Endothelial cell of umbilical vein (primary cell): Measurements from ENCODE around the gene SMARCC2. TPM values are rescaled to one million over a fixed set of nuclear protein-coding genes. Genes with fewer than 3 reads are reported as not detected.

ENCODE experiments used
- BruUV-seq: library from RNA; stranded (reverse); fragments of 400-500 nt; replicated peaks from 2 replicates; lab custom pipeline; 2021; lab: Mats Ljungman, UMichigan
- CTCF ChIA-PET: fragments of 300-600, 350-600 bp; sonication (Branson Sonifier 250); formaldehyde crosslinking; loops from one replicate; lab custom pipeline; 2021; ENCODE audit warnings: antibody characterized with exemption, inconsistent platforms; lab: Charles Lee
- POLR2A ChIA-PET: fragments of 300-600, 350-600 bp; sonication (Branson Sonifier 250); formaldehyde crosslinking; loops from one replicate; lab custom pipeline; 2021; ENCODE audit warnings: antibody characterized with exemption, inconsistent platforms; lab: Charles Lee
- DNase-seq: peaks from one replicate; pipeline ENCODE4 v3.0.0-alpha.2; 2011; ENCODE audit warnings: low read depth, low spot score
- FAIRE-seq: peaks from 2 replicates; lab custom pipeline; 2011; peaks lifted over from hg19 to GRCh38; lab: Jason Lieb, UNC
- H2AFZ ChIP-seq: 2 replicates; pipeline ENCODE4 v1.6.0; 2012; ENCODE audit warnings: low read depth, low read length, control low read depth, inconsistent platforms
- H3K27ac ChIP-seq: 2 replicates; pipeline ENCODE4 v1.5.1; 2011; ENCODE audit warnings: low read depth, mild to moderate bottlenecking, control low read depth, low read length, moderate library complexity; ENCODE audit not compliant: insufficient read depth
- H3K27me3 ChIP-seq, 2 experiments: 2 replicates each; pipeline versions ENCODE4 v1.6.0 to v1.6.1; 2011; ENCODE audit warnings: low read length in 2 of 2, mixed read lengths in 1 of 2; ENCODE audit not compliant: control insufficient read depth in 2 of 2, insufficient read depth in 2 of 2
- H3K36me3 ChIP-seq, 2 experiments: 2 replicates in 1 of 2; 3 replicates in 1 of 2; pipeline ENCODE4 v1.5.1; 2011; ENCODE audit warnings: low read length in 2 of 2, mild to moderate bottlenecking in 1 of 2, moderate library complexity in 1 of 2; ENCODE audit not compliant: control insufficient read depth in 2 of 2, insufficient read depth in 2 of 2; ENCODE audit errors: extremely low read depth in 1 of 2
- H3K4me1 ChIP-seq: 3 replicates; pipeline ENCODE4 v1.5.1; 2011; ENCODE audit warnings: mild to moderate bottlenecking, low read length; ENCODE audit not compliant: control insufficient read depth, insufficient read depth; ENCODE audit errors: extremely low read depth
- H3K4me2 ChIP-seq: 2 replicates; pipeline ENCODE4 v1.6.1; 2011; ENCODE audit warnings: low read length, control low read depth, mixed read lengths; ENCODE audit not compliant: insufficient read depth
- H3K4me3 ChIP-seq, 3 experiments: fragments of 200-600 bp in 1 of 3; sonication (generic), shearing (Covaris generic) in 1 of 3; replicated peaks in 1 of 3; 2 replicates each; pipeline ENCODE4 v1.5.1; 2011 to 2016; ENCODE audit warnings: control low read depth in 3 of 3, low read length in 3 of 3, mild to moderate bottlenecking in 2 of 3, inconsistent platforms in 1 of 3, low read depth in 1 of 3, moderate library complexity in 1 of 3; ENCODE audit not compliant: insufficient read depth in 1 of 3
- H3K79me2 ChIP-seq: 2 replicates; pipeline ENCODE4 v1.6.0; 2012; ENCODE audit warnings: low read length, inconsistent platforms; ENCODE audit not compliant: control insufficient read depth, insufficient read depth
- H3K9ac ChIP-seq: replicated peaks from 2 replicates; pipeline ENCODE3; 2011; ENCODE audit warnings: low read length, control low read depth; ENCODE audit not compliant: insufficient read depth; ENCODE audit errors: extremely low read depth
- H3K9me1 ChIP-seq: replicated peaks from 3 replicates; pipeline ENCODE4 v1.6.0; 2011; ENCODE audit warnings: mild to moderate bottlenecking, low read length; ENCODE audit not compliant: control insufficient read depth, insufficient read depth; ENCODE audit errors: extremely low read depth
- H3K9me3 ChIP-seq: replicated peaks from 2 replicates; pipeline ENCODE4 v1.5.1; 2012; ENCODE audit warnings: low read length, inconsistent platforms; ENCODE audit not compliant: control insufficient read depth, insufficient read depth
- H4K20me1 ChIP-seq: replicated peaks from 2 replicates; pipeline ENCODE3; 2011; ENCODE audit warnings: mild to moderate bottlenecking, low read length; ENCODE audit not compliant: control insufficient read depth, insufficient read depth; ENCODE audit errors: extremely low read depth
- CTCF ChIP-seq, 2 donors: IDR thresholded peaks; 1 replicate in 1 of 2; 2 replicates in 1 of 2; pipeline ENCODE4 v1.5.1; 2011; ENCODE audit warnings: low read length in 2 of 2, mild to moderate bottlenecking in 2 of 2, moderate library complexity in 2 of 2, control low read depth in 1 of 2, inconsistent platforms in 1 of 2, low read depth in 1 of 2; ENCODE audit not compliant: insufficient read depth in 1 of 2; ENCODE audit errors: extremely low read depth in 1 of 2
- EZH2 ChIP-seq: IDR thresholded peaks from 2 replicates; pipeline ENCODE4 v1.6.1; 2012; ENCODE audit warnings: borderline replicate concordance, low read depth, mild to moderate bottlenecking, moderate library complexity, low read length, inconsistent platforms; ENCODE audit not compliant: severe bottlenecking
- FOS ChIP-seq: IDR thresholded peaks from 2 replicates; pipeline ENCODE4 v1.6.1; 2011; ENCODE audit warnings: mild to moderate bottlenecking, low read length, moderate library complexity, borderline replicate concordance; ENCODE audit not compliant: insufficient read depth
- GATA2 ChIP-seq: IDR thresholded peaks from 2 replicates; pipeline ENCODE4 v1.7.0; 2011; ENCODE audit warnings: low read depth, mild to moderate bottlenecking, moderate library complexity, mixed read lengths, low read length; ENCODE audit not compliant: insufficient read length, insufficient read depth
- JUN ChIP-seq: IDR thresholded peaks from 2 replicates; pipeline ENCODE4 v1.6.1; 2011; ENCODE audit warnings: borderline replicate concordance, low read depth; ENCODE audit not compliant: insufficient read length, insufficient read depth
- MAX ChIP-seq: IDR thresholded peaks from 2 replicates; pipeline ENCODE4 v1.6.1; 2011; ENCODE audit not compliant: insufficient read depth, insufficient read length
- MYC ChIP-seq: IDR thresholded peaks from one replicate; pipeline ENCODE4 v1.6.1; 2011; ENCODE audit warnings: mild to moderate bottlenecking, low read depth, low read length
- POLR2A ChIP-seq: IDR thresholded peaks from 2 replicates; pipeline ENCODE4 v1.6.1; 2012; ENCODE audit warnings: low read depth, mild to moderate bottlenecking, control low read depth, low read length
- POLR2AphosphoS5 ChIP-seq: IDR thresholded peaks from 2 replicates; pipeline ENCODE4 v1.6.1; 2012; ENCODE audit warnings: low read depth, mild to moderate bottlenecking, control low read depth, low read length, moderate library complexity; ENCODE audit not compliant: insufficient read depth
- dilution Hi-C: fragments of 300-500 bp; cut with MboI; formaldehyde crosslinking; loops from one replicate; pipeline ENCODE4 v1.15.0; 2019; ENCODE audit warnings: low sequenced_read_pairs; ENCODE audit not compliant: extremely low pct_ligation_motif_present
- intact Hi-C: fragments of 100-400 bp; cut with micrococcal nuclease; formaldehyde crosslinking; loops from one replicate; pipeline ENCODE4 v1.10.0; 2022
- polyA plus RNA-seq, 4 experiments: library from polyadenylated mRNA; depleted of rRNA in 3 of 4; stranded (reverse) in 3 of 4; unstranded in 1 of 4; fragments of >200 nt; gene quantifications; 2 replicates each; pipeline versions ENCODE4 v1.2.1 to v1.2.3, GENCODE V29; 2011 to 2012; ENCODE audit warnings: missing spikeins in 1 of 4
- total RNA-seq: library from RNA; stranded (reverse); gene quantifications from 2 replicates; pipeline ENCODE4 v1.2.3, GENCODE V29; 2021

Gene SMARCC2
- total and polyA plus RNA-seq, 2 donors (not counting 3 experiments of a cell fraction or from before 2014, with no cell fraction given): 51.9 to 121 TPM

GRCh38 chr12:56154818-56155217 is 34.5 kb downstream of the SMARCC2 start:
- H3K27ac ChIP-seq: no peak overlapping the region
- peaks cover 21% of the 10 kb centered on the region for H3K79me2 ChIP-seq
- no peak overlapping the region for H3K4me2 ChIP-seq
- ChIA-PET CTCF (interaction anchor here (0.7 to 1.9 kb wide), 3 partner anchors 27 to 30 kb away, joined by 3 to 6 read pairs (median 4); partner anchors contain the start of gene ESYT1), POLR2A (no interaction called here)
- H4K20me1 ChIP-seq: no peaks in the 10 kb centered on the region
- H3K9me3 ChIP-seq: no peaks in the 10 kb centered on the region
- dilution Hi-C loops: no loop called here
- H3K27me3 ChIP-seq: no peaks in the 10 kb centered on the region
- no TSS peak for BruUV-seq
- H3K4me1 ChIP-seq: peaks cover 22% of the 10 kb centered on the region
- H2AFZ ChIP-seq: no peak overlapping the region
- no peak overlapping the region for H3K9ac ChIP-seq
- intact Hi-C loops: no loop called here
- no peak for FAIRE-seq
- no peak overlapping the region for H3K4me3 ChIP-seq
- DNase-seq: no peak
- TF ChIP-seq EZH2: no peak
- no peak for TF ChIP-seq MYC
- no peak for TF ChIP-seq POLR2A
- TF ChIP-seq POLR2AphosphoS5: no peak
- H3K36me3 ChIP-seq: peaks cover 3 to 7% of the 10 kb centered on the region in 2 experiments
- H3K9me1 ChIP-seq: no peaks in the 10 kb centered on the region

- ChIA-PET POLR2A (no interaction called here), CTCF (interaction anchor here (1.2 to 1.9 kb wide), 2 partner anchors 26 to 28 kb away, joined by 4 to 6 read pairs; partner anchors contain the start of gene ESYT1)
- no peak overlapping the region for H3K27ac ChIP-seq
- H3K27me3 ChIP-seq: no peaks in the 10 kb centered on the region
- H3K9ac ChIP-seq: no peak overlapping the region
- H3K4me1 ChIP-seq: peaks cover 20% of the 10 kb centered on the region
- no peaks in the 10 kb centered on the region for H4K20me1 ChIP-seq
- no peak overlapping the region for H3K4me2 ChIP-seq
- no peaks in the 10 kb centered on the region for H3K9me1 ChIP-seq
- no peak for FAIRE-seq
- intact Hi-C loops: no loop called here
- no peak for TF ChIP-seq MYC
- TF ChIP-seq JUN: no peak
- TF ChIP-seq GATA2: no peak
- no peak for TF ChIP-seq POLR2AphosphoS5
- no peak for TF ChIP-seq MAX
- TF ChIP-seq CTCF (IDR thresholded peaks at IDR 0.05; ENCODE audit: extremely low read depth in 1 of 2, insufficient read depth in 1 of 2, low read depth in 1 of 2, low read length in 2 of 2): no peak
- no peak for TF ChIP-seq EZH2
- TF ChIP-seq FOS: no peak
- no peak for TF ChIP-seq POLR2A
- no peaks in the 10 kb centered on the region for H3K9me3 ChIP-seq
- BruUV-seq: no TSS peak
- dilution Hi-C loops: no loop called here
- H3K36me3 ChIP-seq: peaks cover 0 to 7% of the 10 kb centered on the region in 2 experiments
- no peak overlapping the region for H2AFZ ChIP-seq
- H3K4me3 ChIP-seq: no peak overlapping the region
- peaks cover 16% of the 10 kb centered on the region for H3K79me2 ChIP-seq
- no peak for DNase-seq
These were observed 35.0 kb downstream of the SMARCC2 start for GRCh38 chr12:56154246-56154771.
